HG02623 (cell line): ENCODE results near the gene PADI2.

Source experiments
- ATAC-seq: cut with Tn5 transposase; IDR thresholded peaks from one replicate; pipeline ENCODE4 v1.9.1; 2021; ENCODE audit warnings: moderate library complexity; ENCODE audit not compliant: unreplicated experiment

PADI2 gene

GRCh38 chr1:17116643-17117042 is 2.6 kb downstream of the PADI2 start:
- ATAC-seq, result no peak

DNA sequence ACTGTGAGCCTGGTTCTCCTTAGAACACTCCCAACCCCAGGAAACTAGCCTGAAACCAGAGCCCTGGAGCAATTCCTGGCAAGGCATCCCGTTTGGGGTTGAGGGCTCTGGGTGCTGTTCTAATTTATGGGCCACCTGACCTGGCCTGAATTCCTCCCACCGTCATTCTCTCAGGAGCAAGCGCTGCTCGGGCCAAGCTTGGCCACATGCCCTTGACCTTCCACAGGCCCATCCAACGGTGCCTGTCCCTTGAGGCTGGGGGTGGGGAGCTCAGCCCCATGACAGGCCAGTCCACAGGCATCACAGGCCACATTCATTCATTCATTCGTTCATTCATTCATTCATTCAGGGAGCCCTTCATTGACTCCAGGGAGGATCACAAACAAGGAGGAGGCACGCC is 5.3 kb downstream of the PADI2 start:
- ATAC-seq, result no peak

- no peak for ATAC-seq
Measured at GRCh38 chr1:17112496-17113236, 6.6 kb downstream of the PADI2 start.

GRCh38 chr1:17112076-17112475 is 7.2 kb downstream of the PADI2 start:
- ATAC-seq, result no peak

GRCh38 chr1:17110555-17110926 is 8.7 kb downstream of the PADI2 start:
- no peak for ATAC-seq

DNA sequence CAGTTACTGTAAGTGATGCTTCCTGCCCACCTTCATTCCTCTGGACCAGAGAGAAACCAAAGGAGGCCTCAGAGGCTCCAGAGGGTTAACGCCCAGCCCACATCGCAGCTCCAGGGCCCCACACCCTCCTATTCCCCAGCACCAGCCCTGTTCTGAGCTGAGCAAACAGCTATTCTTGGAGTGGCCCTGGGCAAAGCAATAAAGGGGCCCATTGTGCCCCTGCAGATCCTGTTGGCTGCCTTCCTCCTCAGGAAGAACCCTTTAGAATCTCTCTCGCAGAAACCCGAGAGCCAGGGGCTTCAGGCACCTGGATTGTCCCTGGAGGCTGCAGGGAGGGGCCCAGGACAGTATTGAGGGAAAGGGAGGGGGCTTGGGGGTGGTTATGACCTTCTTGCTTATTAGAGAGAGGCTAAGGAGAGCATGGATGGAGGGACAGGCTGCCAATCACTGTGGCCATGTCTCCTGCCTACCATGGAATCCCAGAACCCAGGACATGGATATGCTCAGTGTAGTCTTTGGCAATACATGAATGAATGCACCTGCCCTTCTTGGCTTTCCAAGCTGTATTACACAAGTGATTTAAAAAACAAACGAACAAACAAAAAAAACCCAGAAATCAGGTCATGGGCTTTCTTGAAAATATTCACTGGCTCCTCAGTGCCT is 9.2 kb downstream of the PADI2 start:
- no peak for ATAC-seq

DNA sequence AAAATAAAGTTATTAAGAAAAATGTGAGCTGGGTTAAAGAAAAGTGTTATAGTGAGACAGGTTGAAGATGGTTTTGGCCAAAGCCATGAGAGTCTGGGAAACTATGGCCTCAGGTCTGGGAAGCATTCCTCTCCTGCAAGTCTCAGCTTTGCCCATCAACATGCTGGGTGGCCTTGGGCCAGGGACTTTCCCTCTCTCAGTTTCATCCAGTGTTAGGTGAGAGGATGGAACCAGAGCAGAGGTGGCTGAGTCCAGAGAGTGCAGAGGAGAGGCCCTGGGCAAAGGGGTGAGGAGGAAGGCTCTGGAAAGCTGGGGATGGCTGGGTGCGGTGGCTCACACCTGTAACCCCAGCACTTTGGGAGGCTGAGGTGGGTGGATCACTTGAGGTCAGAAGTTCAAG is 10.5 kb downstream of the PADI2 start:
- ATAC-seq, result no peak

- ATAC-seq, result no peak
Measured at GRCh38 chr1:17108360-17108759, 10.9 kb downstream of the PADI2 start.

- ATAC-seq, result no peak
Measured at GRCh38 chr1:17104782-17105181, 14.5 kb downstream of the PADI2 start.

DNA sequence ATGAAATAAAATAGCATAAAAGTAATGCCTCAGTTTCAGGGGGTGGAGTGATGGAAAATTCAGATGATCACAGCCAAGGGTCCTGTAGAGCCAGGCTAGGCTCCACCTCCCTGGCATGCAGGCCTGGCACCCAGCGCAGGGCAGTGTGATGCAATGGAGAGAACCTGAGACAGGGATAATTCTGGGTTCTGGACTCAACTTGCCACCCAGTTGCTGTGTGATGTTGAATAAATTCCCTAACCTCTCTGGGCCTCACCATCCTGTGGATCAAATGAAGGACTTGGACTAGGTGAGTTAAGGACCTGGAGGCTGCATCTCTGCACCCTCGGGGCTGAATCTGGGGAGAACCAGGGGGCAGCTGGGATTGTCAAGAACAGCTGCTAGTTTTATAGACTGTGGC is 17.0 kb downstream of the PADI2 start:
- ATAC-seq, result no peak

DNA sequence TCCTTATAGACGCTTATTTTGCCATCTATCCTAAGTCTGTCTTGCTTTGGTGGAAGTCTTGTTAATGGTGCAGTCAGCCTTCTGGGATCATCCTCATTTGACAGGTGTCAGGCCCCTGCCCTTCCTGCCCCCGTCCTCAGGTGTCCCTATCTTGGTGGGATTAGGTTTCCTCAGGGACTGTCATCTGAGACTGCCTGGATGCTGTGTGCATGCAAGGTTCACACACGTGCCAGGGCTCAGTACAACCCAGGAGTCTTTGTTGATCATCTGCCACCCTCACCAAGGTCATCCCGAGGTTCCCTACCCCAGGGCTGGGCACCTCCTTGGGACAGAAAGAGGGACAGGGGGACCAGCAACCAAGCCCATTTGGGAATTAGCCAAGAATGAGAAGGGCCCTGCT is 18.0 kb downstream of the PADI2 start:
- ATAC-seq, result no peak

- ATAC-seq, result no peak
Measured at GRCh38 chr1:17099616-17100340, 19.5 kb downstream of the PADI2 start.

DNA sequence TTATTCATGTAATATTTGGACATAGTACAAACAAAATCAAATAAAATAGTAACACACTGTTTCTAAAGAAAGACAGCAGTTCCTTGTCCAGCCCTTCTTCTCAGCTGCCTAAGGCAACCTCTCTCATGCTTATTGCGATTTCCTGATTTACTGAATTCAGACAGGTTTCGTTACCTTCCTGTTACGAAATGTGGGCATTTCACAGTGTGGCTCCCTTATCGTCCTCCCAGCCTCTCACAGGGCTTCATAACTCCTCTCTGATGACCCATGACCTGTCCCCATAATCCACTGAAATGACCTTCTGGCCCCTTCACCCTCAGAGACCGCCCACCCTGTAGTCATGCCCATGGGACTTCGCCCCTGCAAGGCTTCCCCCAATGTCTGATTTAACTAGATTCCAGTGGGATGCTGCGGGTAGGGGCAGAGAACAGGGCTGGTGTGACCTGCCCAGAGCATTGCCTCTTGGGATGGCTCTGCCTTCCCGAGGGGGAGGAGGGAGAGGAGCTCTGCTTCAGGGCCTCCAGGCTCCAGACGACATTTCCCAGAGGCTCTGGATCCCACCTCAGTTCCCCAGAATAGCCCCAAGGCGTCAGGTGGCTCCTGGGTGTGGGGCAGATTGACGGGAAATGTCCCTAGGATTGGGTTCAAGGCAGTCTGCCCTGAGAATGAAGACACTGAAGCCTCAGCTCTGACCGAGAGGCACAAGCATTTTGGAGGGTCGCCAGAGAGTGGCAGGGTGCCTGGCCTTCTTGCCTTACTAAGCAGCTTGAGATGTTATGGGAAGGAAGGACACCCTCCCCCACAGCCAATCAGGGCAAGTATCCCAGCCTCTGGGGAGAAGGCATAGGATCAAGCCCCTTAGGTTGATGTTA is 20.6 kb downstream of the PADI2 start:
- ATAC-seq, result no peak

DNA sequence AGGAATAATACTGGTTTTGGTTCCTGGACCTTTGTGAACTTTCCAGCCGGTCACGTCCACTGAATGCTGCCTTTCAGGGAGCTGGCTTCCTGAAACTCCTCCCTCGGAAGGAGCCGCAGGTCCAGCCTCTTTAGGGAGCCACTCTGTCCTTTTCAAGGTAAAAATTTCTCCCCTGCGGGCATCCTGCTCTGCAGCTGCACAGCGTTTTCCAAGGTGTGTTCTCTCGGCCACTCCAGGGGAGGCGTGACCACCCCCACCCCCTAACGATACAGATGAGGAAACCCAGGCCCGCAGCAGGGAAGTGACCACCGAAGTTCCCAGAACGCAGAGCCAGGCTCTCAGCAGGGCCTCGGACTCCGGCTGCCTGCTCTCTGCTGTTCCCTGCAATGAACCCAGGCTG is 21.5 kb downstream of the PADI2 start:
- no peak for ATAC-seq

- ATAC-seq, result no peak
Measured at GRCh38 chr1:17097147-17097546, 22.1 kb downstream of the PADI2 start.

DNA sequence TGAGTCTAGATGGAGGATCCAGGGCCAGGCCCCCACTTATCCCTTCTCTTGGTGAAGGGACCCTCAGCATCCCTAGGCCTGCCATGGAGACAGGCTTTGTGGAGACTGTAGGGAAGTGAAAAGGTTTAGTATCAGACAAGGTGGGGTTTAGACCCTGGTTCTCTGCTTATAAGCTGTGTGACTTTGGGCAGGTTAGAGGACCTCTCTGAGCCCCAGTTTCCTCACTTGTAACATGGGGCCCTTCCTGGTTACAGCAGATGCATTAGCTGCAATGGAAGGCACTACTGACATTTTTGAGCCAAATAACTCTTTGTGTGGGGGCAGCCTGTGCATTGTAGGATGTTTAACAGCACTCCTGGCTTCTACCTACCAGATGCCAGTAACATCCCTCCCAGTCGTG is 22.7 kb downstream of the PADI2 start:
- ATAC-seq, result no peak

DNA sequence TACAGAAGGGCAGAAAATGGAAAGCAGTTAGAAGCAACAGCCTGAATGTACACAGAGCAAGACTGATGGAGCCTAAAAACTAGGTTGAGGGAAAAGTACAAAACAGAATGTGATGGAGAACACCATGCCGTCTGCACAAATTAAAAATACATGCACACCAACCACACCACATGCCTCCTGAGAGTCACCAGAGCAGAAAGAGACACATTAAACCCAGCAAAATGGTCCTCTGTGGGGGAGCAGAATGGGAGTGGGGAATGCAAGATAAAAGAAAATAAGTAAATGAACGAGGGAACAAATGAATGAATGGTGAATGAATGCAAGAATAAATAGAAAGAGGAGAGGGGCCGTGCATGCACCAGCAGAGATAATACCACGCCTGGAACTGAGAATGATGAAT is 24.1 kb downstream of the PADI2 start:
- ATAC-seq, result no peak

GRCh38 chr1:17094664-17095063 is 24.6 kb downstream of the PADI2 start:
- no peak for ATAC-seq

DNA sequence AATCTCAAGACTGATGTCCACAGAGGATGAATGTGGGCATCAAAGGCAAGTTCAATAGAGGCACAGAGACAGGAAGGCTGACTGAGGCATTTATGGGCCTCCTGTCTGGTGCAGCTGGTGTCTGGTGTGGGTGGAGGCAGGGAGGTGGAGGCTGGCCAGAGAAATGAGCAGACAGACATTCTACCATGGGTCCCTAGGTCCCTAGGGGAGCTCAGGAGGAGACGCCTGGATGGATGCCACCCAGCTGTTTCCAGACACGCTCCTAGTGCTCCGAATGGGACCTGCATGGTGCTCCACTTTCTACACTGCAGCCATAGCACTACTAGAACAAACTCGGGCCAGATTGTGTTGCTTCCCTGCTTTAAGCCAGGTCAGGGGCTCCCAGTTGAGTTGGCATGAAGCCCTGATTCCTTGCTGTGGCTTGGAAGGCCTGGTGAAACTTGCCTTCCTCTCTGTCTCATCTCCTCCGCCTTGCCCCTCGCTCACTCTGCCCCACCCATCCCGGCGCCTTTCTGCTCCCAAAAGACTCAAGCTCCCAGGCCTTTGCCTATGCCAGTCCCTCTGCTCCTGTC is 25.3 kb downstream of the PADI2 start:
- no peak for ATAC-seq

DNA sequence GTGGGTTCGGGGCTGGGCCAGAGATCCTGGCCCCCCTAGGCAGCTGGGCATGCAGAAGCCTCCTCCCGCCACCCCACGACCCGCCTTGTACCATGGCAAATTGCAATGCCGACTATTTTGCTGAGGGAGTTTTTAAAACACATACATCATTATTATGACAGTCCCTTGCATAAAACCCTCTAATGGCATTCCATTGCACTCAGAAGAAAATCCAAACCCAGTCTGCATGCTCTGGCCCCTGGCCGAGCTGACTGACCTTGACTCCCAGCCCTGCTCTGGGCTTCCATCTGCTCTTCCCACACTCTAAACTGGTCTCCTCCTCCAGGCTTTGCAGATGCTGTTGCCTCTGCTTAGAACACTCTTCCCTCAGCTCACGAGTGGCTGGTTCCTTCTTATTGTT is 28.0 kb downstream of the PADI2 start:
- no peak for ATAC-seq

- ATAC-seq, result no peak
Measured at GRCh38 chr1:17089506-17089905, 29.7 kb downstream of the PADI2 start.
